Stimulated activated CD4-positive, alpha-beta T cell treated with anti-CD3 and anti-CD28 coated beads, TNF-alpha, amount 100 ng/mL, for 4 hours (primary cell): ENCODE measurements around the gene CRACR2A.

Source experiments
- DNase-seq, 3 experiments: peaks; one replicate each; pipeline ENCODE4 v3.0.0-alpha.2; 2020; ENCODE audit warnings: low read depth in 3 of 3

Gene CRACR2A

GRCh38 chr12:3684449-3685051 is 68.4 kb downstream of the CRACR2A start:
- no peak for DNase-seq

- DNase-seq, result no peak
These were observed 69.2 kb downstream of the CRACR2A start for GRCh38 chr12:3683670-3684069.

- DNase-seq, result no peak
These were observed 71.3 kb downstream of the CRACR2A start for GRCh38 chr12:3681595-3682061.

- no peak for DNase-seq
These were observed 71.9 kb downstream of the CRACR2A start for GRCh38 chr12:3680919-3681594.

- DNase-seq, result no peak
These were observed 73.1 kb downstream of the CRACR2A start for GRCh38 chr12:3679831-3680230.

GRCh38 chr12:3677609-3678008 is 75.3 kb downstream of the CRACR2A start:
- DNase-seq, result no peak

GRCh38 chr12:3673981-3674708 is 78.8 kb downstream of the CRACR2A start:
- DNase-seq, result no peak

GRCh38 chr12:3672113-3672509 is 80.8 kb downstream of the CRACR2A start:
- no peak for DNase-seq

- DNase-seq, result no peak
These were observed 81.4 kb downstream of the CRACR2A start for GRCh38 chr12:3671330-3672112.

GRCh38 chr12:3670083-3670620 is 82.8 kb downstream of the CRACR2A start:
- no peak for DNase-seq

- no peak for DNase-seq
These were observed 83.3 kb downstream of the CRACR2A start for GRCh38 chr12:3669594-3669993.

GRCh38 chr12:3668479-3669165 is 84.3 kb downstream of the CRACR2A start:
- DNase-seq, result no peak

GRCh38 chr12:3667485-3667884 is 85.4 kb downstream of the CRACR2A start:
- no peak for DNase-seq

GRCh38 chr12:3666441-3666840 is 86.5 kb downstream of the CRACR2A start:
- DNase-seq, result no peak

GRCh38 chr12:3662521-3662921 is 90.4 kb downstream of the CRACR2A start:
- no peak for DNase-seq

GRCh38 chr12:3661028-3661427 is 91.9 kb downstream of the CRACR2A start:
- DNase-seq, result no peak

GRCh38 chr12:3658327-3659163 is 94.4 kb downstream of the CRACR2A start:
- DNase-seq, result peak in 1 of 3 experiments; percentile 5

GRCh38 chr12:3656946-3657622 is 95.8 kb downstream of the CRACR2A start:
- DNase-seq, result no peak

GRCh38 chr12:3655328-3655900 is 97.5 kb downstream of the CRACR2A start:
- DNase-seq, result no peak
